OCI-LY1 (cell line): ENCODE results near the gene TM2D3.

Experiments used
- H2AFZ ChIP-seq: fragments of 200-600 bp; sonication (generic), shearing (Covaris generic); 2 replicates; pipeline ENCODE4 v1.6.0; 2014; ENCODE audit warnings: antibody characterized with exemption, mild to moderate bottlenecking, low read length
- H3F3A ChIP-seq: fragments of 200-600 bp; sonication (generic), shearing (Covaris generic); 2 replicates; pipeline ENCODE4 v1.6.0; 2014; ENCODE audit warnings: mild to moderate bottlenecking, antibody characterized with exemption, low read length, moderate library complexity; ENCODE audit not compliant: insufficient read depth
- H3K27ac ChIP-seq: fragments of 200-600 bp; sonication (generic); 2 replicates; pipeline ENCODE4 v1.5.1; 2014; ENCODE audit warnings: low read length, mixed run types, mild to moderate bottlenecking, low read depth; ENCODE audit not compliant: poor library complexity, severe bottlenecking
- H3K27me3 ChIP-seq: fragments of 200-600 bp; sonication (generic); 2 replicates; pipeline ENCODE4 v1.6.0; 2014; ENCODE audit warnings: antibody characterized with exemption, mild to moderate bottlenecking, low read length, moderate library complexity; ENCODE audit not compliant: insufficient read depth
- H3K36me3 ChIP-seq: fragments of 200-600 bp; sonication (generic); 2 replicates; pipeline ENCODE4 v1.6.1; 2014; ENCODE audit warnings: mild to moderate bottlenecking, antibody characterized with exemption, low read length, moderate library complexity, mixed read lengths; ENCODE audit not compliant: insufficient read depth
- H3K4me1 ChIP-seq: fragments of 200-600 bp; sonication (generic); 2 replicates; pipeline ENCODE4 v1.5.1; 2014; ENCODE audit warnings: mild to moderate bottlenecking, low read length, moderate library complexity; ENCODE audit not compliant: insufficient read depth, severe bottlenecking
- H3K4me2 ChIP-seq: fragments of 200-600 bp; sonication (generic), shearing (Covaris generic); 2 replicates; pipeline ENCODE4 v1.6.1; 2014; ENCODE audit warnings: low read length
- H3K4me3 ChIP-seq: fragments of 200-600 bp; sonication (generic); 2 replicates; pipeline ENCODE4 v1.5.1; 2014; ENCODE audit warnings: low read length, low read depth, mild to moderate bottlenecking, mixed read lengths; ENCODE audit not compliant: poor library complexity, severe bottlenecking
- H3K79me2 ChIP-seq: fragments of 200-600 bp; shearing (Covaris generic); 2 replicates; pipeline ENCODE4 v1.6.1; 2016; ENCODE audit warnings: mixed run types, low read length, mixed read lengths; ENCODE audit not compliant: insufficient read depth
- H3K9ac ChIP-seq: fragments of 200-600 bp; sonication (generic), shearing (Covaris generic); 2 replicates; pipeline ENCODE4 v1.6.1; 2014; ENCODE audit warnings: mild to moderate bottlenecking, low read length, mixed read lengths
- H3K9me2 ChIP-seq: fragments of 200-600 bp; sonication (generic), shearing (Covaris generic); 2 replicates; pipeline ENCODE4 v1.6.1; 2014; ENCODE audit warnings: low read depth, mild to moderate bottlenecking, low read length, mixed read lengths
- H3K9me3 ChIP-seq: fragments of 200-600 bp; shearing (Covaris generic); 2 replicates; pipeline ENCODE4 v1.6.1; 2014; ENCODE audit warnings: low read length, mixed read lengths
- H4K20me1 ChIP-seq: fragments of 200-600 bp; sonication (generic), shearing (Covaris generic); 2 replicates; pipeline ENCODE4 v1.6.0; 2016; ENCODE audit warnings: mild to moderate bottlenecking, low read length; ENCODE audit not compliant: insufficient read depth
- CTCF ChIP-seq: fragments of 200-600 bp; sonication (generic), shearing (Covaris generic); IDR thresholded peaks from 2 replicates; pipeline ENCODE4 v1.5.1; 2017; ENCODE audit warnings: mild to moderate bottlenecking, antibody characterized with exemption, low read length, moderate library complexity, mixed read lengths
- EZH2 ChIP-seq: fragments of 200-600 bp; sonication (generic), shearing (Covaris generic); IDR thresholded peaks from 2 replicates; pipeline ENCODE4 v1.8.0; 2017; ENCODE audit warnings: borderline replicate concordance, mixed run types, mild to moderate bottlenecking, antibody characterized with exemption, low read length, moderate library complexity, mixed read lengths

TM2D3 gene

GRCh38 chr15:101611580-101612299 lies 40.4 kb downstream of the TM2D3 start:
- Histone ChIP-seq H3K79me2 (no peaks in the 10 kb centered on the region), H2AFZ (no peak overlapping the region), H3K27me3 (no peaks in the 10 kb centered on the region), H3K9me3 (no peaks in the 10 kb centered on the region), H3K27ac (no peak overlapping the region), H3K4me2 (no peak overlapping the region), H3K4me1 (no peaks in the 10 kb centered on the region), H4K20me1 (no peaks in the 10 kb centered on the region), H3K9me2 (no peaks in the 10 kb centered on the region), H3K9ac (no peak overlapping the region), H3K4me3 (no peak overlapping the region), H3F3A (no peaks in the 10 kb centered on the region), H3K36me3 (no peaks in the 10 kb centered on the region)
- TF ChIP-seq CTCF (no peak), EZH2 (no peak)

GRCh38 chr15:101611007-101611406 lies 41.2 kb downstream of the TM2D3 start:
- no peak overlapping the region for H3K4me3 ChIP-seq
- no peaks in the 10 kb centered on the region for H3K9me3 ChIP-seq
- no peaks in the 10 kb centered on the region for H4K20me1 ChIP-seq
- H3K9me2 ChIP-seq, result no peaks in the 10 kb centered on the region
- H3K27me3 ChIP-seq, result no peaks in the 10 kb centered on the region
- no peak overlapping the region for H3K4me2 ChIP-seq
- no peaks in the 10 kb centered on the region for H3F3A ChIP-seq
- TF ChIP-seq CTCF, result no peak
- no peak for TF ChIP-seq EZH2
- no peak overlapping the region for H2AFZ ChIP-seq
- no peak overlapping the region for H3K9ac ChIP-seq
- no peak overlapping the region for H3K27ac ChIP-seq
- no peaks in the 10 kb centered on the region for H3K4me1 ChIP-seq
- H3K79me2 ChIP-seq, result no peaks in the 10 kb centered on the region
- H3K36me3 ChIP-seq, result no peaks in the 10 kb centered on the region

- Histone ChIP-seq H3K36me3 (no peaks in the 10 kb centered on the region), H2AFZ (no peak overlapping the region), H3K9ac (no peak overlapping the region), H3K27ac (no peak overlapping the region), H3K9me2 (no peaks in the 10 kb centered on the region), H3K4me1 (no peaks in the 10 kb centered on the region), H4K20me1 (no peaks in the 10 kb centered on the region), H3K9me3 (no peaks in the 10 kb centered on the region), H3K79me2 (no peaks in the 10 kb centered on the region), H3K4me3 (no peak overlapping the region), H3K4me2 (no peak overlapping the region), H3F3A (no peaks in the 10 kb centered on the region), H3K27me3 (no peaks in the 10 kb centered on the region)
- no peak for TF ChIP-seq EZH2
- no peak for TF ChIP-seq CTCF
These were observed 41.6 kb downstream of the TM2D3 start for GRCh38 chr15:101610611-101611000.
